Measurements from ENCODE around the gene LMCD1.

DNA sequence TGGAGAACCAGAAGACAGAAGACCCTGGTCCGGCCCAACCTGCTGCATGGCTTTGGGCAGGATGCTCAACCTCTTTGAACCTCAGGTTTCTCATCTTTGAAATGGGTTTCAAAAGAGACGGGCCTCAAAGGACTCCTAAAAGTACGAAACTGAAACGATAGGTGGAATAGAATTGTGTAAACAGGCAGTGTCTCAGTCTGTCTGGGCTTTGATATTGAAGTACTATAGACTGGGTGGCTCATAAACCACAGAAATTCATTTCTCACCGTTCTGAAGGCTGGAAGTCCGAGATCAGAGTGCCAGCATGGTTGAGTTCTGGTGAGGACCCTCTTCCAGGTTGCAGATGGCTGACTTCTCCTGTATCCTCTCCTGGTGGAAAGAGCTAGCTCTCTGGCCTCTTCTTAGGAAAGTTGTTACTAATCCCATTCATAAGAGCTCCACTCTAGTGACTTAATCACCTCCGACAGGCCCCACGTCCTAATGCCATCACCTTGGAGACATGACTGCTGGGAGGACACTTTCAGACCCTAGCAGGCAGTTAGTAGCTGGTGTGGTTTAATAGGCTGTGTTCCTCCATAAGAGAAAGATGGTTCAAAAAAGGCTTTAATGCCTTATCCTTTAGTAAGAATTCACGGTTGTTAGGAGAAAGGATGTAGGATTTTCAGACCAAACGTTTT lies 107.3 kb downstream of the LMCD1 start:
- TF ChIP-seq, protein P1, sequence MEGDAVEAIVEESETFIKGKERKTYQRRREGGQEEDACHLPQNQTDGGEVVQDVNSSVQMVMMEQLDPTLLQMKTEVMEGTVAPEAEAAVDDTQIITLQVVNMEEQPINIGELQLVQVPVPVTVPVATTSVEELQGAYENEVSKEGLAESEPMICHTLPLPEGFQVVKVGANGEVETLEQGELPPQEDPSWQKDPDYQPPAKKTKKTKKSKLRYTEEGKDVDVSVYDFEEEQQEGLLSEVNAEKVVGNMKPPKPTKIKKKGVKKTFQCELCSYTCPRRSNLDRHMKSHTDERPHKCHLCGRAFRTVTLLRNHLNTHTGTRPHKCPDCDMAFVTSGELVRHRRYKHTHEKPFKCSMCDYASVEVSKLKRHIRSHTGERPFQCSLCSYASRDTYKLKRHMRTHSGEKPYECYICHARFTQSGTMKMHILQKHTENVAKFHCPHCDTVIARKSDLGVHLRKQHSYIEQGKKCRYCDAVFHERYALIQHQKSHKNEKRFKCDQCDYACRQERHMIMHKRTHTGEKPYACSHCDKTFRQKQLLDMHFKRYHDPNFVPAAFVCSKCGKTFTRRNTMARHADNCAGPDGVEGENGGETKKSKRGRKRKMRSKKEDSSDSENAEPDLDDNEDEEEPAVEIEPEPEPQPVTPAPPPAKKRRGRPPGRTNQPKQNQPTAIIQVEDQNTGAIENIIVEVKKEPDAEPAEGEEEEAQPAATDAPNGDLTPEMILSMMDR (IDR thresholded peaks at IDR 0.05), result no peak
- no peak for TF ChIP-seq POLR2A (IDR thresholded peaks at IDR 0.05)
